Measurements from ENCODE around the gene POLRMT. TPM values are rescaled to one million over a fixed set of nuclear protein-coding genes. Genes with fewer than 3 reads are reported as not detected.

Gene POLRMT
- total RNA-seq, 1 donor from 2014 or later, result 35.5 TPM

GRCh38 chr19:602391-603301 lies 30.7 kb downstream of the POLRMT start:
- no peaks in the 10 kb centered on the region for H3K4me1 Mint-ChIP-seq (ENCODE audit: low read depth)

GRCh38 chr19:601790-602189 lies 31.5 kb downstream of the POLRMT start:
- no peak overlapping the region for H3K4me3 Mint-ChIP-seq (ENCODE audit: unreplicated experiment)
- DNase-seq (ENCODE audit: low spot score), result no peak
- no peak for TF ChIP-seq CTCF (IDR thresholded peaks at IDR 0.05)
- no peaks in the 10 kb centered on the region for H3K9me3 Mint-ChIP-seq (ENCODE audit: low read depth)
- H3K27ac Mint-ChIP-seq (ENCODE audit: unreplicated experiment), result no peak overlapping the region
- no peaks in the 10 kb centered on the region for H3K27me3 Mint-ChIP-seq (ENCODE audit: low read depth)
- no peaks in the 10 kb centered on the region for H3K36me3 Mint-ChIP-seq (ENCODE audit: low read depth)
- H3K4me1 Mint-ChIP-seq (ENCODE audit: low read depth), result no peaks in the 10 kb centered on the region

More at GRCh38 chr19:602391-603301, 30.7 kb downstream of the POLRMT start:
- H3K4me3 Mint-ChIP-seq (ENCODE audit: unreplicated experiment), result no peak overlapping the region
- H3K27ac Mint-ChIP-seq (ENCODE audit: unreplicated experiment), result no peak overlapping the region
- H3K9me3 Mint-ChIP-seq (ENCODE audit: low read depth), result no peaks in the 10 kb centered on the region
- H3K27me3 Mint-ChIP-seq (ENCODE audit: low read depth), result no peaks in the 10 kb centered on the region
- TF ChIP-seq CTCF (IDR thresholded peaks at IDR 0.05), result no peak
- DNase-seq (ENCODE audit: low spot score), result no peak
- H3K36me3 Mint-ChIP-seq (ENCODE audit: low read depth), result no peaks in the 10 kb centered on the region

GRCh38 chr19:601310-601709 lies 32.0 kb downstream of the POLRMT start:
- no peak overlapping the region for H3K27ac Mint-ChIP-seq (ENCODE audit: unreplicated experiment)
- no peaks in the 10 kb centered on the region for H3K9me3 Mint-ChIP-seq (ENCODE audit: low read depth)
- no peak overlapping the region for H3K4me3 Mint-ChIP-seq (ENCODE audit: unreplicated experiment)
- no peaks in the 10 kb centered on the region for H3K27me3 Mint-ChIP-seq (ENCODE audit: low read depth)
- H3K4me1 Mint-ChIP-seq (ENCODE audit: low read depth), result no peaks in the 10 kb centered on the region
- no peak for DNase-seq (ENCODE audit: low spot score)
- H3K36me3 Mint-ChIP-seq (ENCODE audit: low read depth), result no peaks in the 10 kb centered on the region
- no peak for TF ChIP-seq CTCF (IDR thresholded peaks at IDR 0.05)

DNA sequence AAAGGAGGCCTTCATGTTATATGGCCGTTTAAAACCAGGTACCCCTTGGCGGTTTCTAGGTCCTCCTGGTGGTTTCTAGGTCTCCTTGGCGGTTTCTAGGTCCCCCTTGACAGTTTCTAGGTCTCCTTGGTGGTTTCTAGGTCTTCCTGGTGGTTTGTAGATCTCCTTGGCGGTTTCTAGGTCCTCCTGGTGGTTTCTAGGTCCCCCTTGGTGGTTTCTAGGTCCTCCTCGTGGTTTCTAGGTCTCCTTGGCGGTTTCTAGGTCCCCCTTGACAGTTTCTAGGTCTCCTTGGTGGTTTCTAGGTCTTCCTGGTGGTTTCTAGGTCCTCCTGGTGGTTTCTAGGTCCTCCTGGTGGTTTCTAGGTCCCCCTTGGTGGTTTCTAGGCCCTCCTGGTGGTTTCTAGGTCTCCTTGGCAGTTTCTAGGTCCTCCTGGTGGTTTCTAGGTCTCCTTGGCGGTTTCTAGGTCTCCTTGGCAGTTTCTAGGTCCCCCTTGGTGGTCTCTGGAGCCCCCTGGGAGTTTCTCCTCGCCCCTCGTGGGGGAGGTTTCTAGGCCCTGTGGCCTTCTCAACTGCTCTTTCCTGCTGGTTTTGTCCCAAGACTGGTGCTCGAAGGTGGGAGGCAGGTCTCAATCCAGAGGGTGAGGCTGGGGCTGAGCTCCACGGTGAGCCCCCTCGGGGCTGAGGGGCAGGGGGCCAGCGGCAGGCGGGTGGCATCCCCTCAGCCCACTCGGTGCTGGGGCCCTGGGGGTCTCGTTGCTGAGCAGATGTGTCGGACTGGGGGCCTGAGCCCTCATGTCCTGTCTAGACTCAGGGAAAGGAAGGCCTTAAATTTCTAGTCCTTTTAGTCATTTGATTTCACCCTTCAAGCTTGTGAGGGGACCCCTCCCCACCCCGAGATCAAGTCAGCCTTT lies 35.7 kb downstream of the POLRMT start:
- Mint-ChIP-seq H3K9me3 (ENCODE audit: low read depth) (no peaks in the 10 kb centered on the region), H3K27me3 (ENCODE audit: low read depth) (peaks cover 9% of the 10 kb centered on the region), H3K36me3 (ENCODE audit: low read depth) (no peaks in the 10 kb centered on the region), H3K27ac (ENCODE audit: unreplicated experiment) (no peak overlapping the region), H3K4me3 (ENCODE audit: unreplicated experiment) (no peak overlapping the region), H3K4me1 (ENCODE audit: low read depth) (no peaks in the 10 kb centered on the region)
- TF ChIP-seq CTCF (IDR thresholded peaks at IDR 0.05), result no peak
- no peak for DNase-seq (ENCODE audit: low spot score)

DNA sequence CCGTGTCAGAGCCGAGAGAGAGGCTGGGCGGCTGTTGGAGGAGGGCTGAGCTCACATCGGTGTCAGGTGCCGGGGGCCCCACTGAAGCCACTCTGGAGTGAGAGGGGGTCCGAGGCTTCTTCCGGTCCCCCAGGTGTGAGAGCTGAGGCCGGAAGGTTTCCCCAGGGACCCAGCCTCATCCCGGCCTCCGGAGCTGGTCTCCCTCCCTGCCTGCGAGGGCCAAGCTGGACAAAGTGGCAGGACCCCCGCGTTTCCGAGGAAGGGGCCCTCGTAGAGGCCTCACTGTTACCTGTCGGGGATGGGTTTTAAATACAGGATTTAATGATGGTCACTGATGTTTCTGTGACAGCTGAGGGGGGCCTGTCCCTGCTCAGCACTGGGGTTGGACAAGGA lies 37.1 kb downstream of the POLRMT start:
- Mint-ChIP-seq H3K4me1 (ENCODE audit: low read depth) (peaks cover 3% of the 10 kb centered on the region), H3K36me3 (ENCODE audit: low read depth) (no peaks in the 10 kb centered on the region), H3K27me3 (ENCODE audit: low read depth) (peaks cover 12% of the 10 kb centered on the region), H3K4me3 (ENCODE audit: unreplicated experiment) (no peak overlapping the region), H3K27ac (ENCODE audit: unreplicated experiment) (no peak overlapping the region), H3K9me3 (ENCODE audit: low read depth) (no peaks in the 10 kb centered on the region)
- no peak for TF ChIP-seq CTCF (IDR thresholded peaks at IDR 0.05)
- DNase-seq (ENCODE audit: low spot score), result no peak

Measured in chondrocyte (in vitro differentiated cells).